ENCODE measurements around the gene ZXDC. TPM values are rescaled to one million over a fixed set of nuclear protein-coding genes. Genes with fewer than 3 reads are reported as not detected.

Gene ZXDC
- total RNA-seq, 1 experiment from 2014 or later, result 61.1 TPM

DNA sequence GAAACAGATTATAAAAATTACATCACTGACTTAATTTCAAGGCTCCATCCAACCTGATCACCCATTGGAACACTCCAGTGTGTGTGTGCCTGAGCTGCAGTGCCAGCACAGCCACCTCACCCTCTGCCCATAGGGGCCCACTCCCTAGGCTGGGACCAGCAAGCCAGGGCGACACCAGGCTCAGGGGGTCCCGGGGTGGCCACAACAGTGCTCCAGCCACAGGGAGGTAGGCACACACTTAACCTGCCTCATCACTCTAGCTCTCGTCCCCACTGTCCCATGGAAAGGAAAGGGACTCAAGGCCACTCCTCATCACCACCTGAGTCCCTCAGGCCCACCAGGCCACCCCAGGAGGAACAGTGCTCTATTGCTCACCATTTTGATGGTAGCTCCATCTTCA is 24.9 kb downstream of the ZXDC start:
- intact Hi-C loops (cut with micrococcal nuclease; ENCODE audit: unreplicated experiment), result no loop called here
- no TSS peak for BruUV-seq (replicated peaks)
- H3K4me1 ChIP-seq (ENCODE audit: insufficient read depth, low read length, poor library complexity, severe bottlenecking), result no peaks in the 10 kb centered on the region
- TF ChIP-seq, protein P1, sequence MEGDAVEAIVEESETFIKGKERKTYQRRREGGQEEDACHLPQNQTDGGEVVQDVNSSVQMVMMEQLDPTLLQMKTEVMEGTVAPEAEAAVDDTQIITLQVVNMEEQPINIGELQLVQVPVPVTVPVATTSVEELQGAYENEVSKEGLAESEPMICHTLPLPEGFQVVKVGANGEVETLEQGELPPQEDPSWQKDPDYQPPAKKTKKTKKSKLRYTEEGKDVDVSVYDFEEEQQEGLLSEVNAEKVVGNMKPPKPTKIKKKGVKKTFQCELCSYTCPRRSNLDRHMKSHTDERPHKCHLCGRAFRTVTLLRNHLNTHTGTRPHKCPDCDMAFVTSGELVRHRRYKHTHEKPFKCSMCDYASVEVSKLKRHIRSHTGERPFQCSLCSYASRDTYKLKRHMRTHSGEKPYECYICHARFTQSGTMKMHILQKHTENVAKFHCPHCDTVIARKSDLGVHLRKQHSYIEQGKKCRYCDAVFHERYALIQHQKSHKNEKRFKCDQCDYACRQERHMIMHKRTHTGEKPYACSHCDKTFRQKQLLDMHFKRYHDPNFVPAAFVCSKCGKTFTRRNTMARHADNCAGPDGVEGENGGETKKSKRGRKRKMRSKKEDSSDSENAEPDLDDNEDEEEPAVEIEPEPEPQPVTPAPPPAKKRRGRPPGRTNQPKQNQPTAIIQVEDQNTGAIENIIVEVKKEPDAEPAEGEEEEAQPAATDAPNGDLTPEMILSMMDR (conservative IDR thresholded peaks at IDR 0.05; ENCODE audit: low read depth, low read length), result no peak
- no peak for TF ChIP-seq EZH2 (IDR thresholded peaks at IDR 0.05; ENCODE audit: borderline replicate concordance, low read depth, low read length, poor library complexity, severe bottlenecking)
- CTCF ChIA-PET, result no interaction called here
- no peak for DNase-seq (ENCODE audit: low spot score)
- POLR2A ChIA-PET (ENCODE audit: low non-redundant PET), result no interaction called here
- H3K9me3 ChIP-seq (ENCODE audit: low read depth, low read length, poor library complexity, severe bottlenecking), result no peaks in the 10 kb centered on the region
- H3K36me3 ChIP-seq (ENCODE audit: insufficient read depth, low read length, poor library complexity, severe bottlenecking), result peaks cover 56% of the 10 kb centered on the region
- H3K27me3 ChIP-seq (replicated peaks; ENCODE audit: insufficient read depth, low read depth, low read length, poor library complexity), result no peaks in the 10 kb centered on the region
- no peak overlapping the region for H3K27ac ChIP-seq (ENCODE audit: low read depth, low read length, poor library complexity, severe bottlenecking)
- H3K4me3 ChIP-seq (ENCODE audit: low read depth, low read length, poor library complexity, severe bottlenecking), result no peak overlapping the region

DNA sequence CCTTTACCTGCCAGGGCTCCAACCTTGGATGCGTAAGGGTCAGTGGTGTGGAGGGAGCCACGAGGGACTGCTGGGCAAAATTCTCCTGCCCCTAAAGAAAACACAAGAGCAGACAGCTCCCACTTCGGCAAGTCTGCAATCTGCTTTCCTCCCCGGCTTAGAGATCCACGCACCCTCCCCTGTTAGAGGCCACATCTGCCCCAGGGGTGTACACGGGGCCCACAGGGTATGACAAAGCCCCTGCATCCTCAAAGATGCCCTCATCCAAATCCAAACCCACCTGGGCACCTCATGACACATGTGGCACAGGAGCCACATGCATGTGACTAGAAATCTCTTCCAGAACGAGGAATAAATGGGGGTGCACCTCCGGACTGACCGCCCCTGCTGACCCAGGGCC is 25.5 kb downstream of the ZXDC start:
- no peaks in the 10 kb centered on the region for H3K27me3 ChIP-seq (replicated peaks; ENCODE audit: insufficient read depth, low read depth, low read length, poor library complexity)
- TF ChIP-seq, protein P1 (conservative IDR thresholded peaks at IDR 0.05; ENCODE audit: low read depth, low read length), result no peak
- TF ChIP-seq EZH2 (IDR thresholded peaks at IDR 0.05; ENCODE audit: borderline replicate concordance, low read depth, low read length, poor library complexity, severe bottlenecking), result no peak
- peaks cover 52% of the 10 kb centered on the region for H3K36me3 ChIP-seq (ENCODE audit: insufficient read depth, low read length, poor library complexity, severe bottlenecking)
- H3K27ac ChIP-seq (ENCODE audit: low read depth, low read length, poor library complexity, severe bottlenecking), result no peak overlapping the region
- POLR2A ChIA-PET (ENCODE audit: low non-redundant PET), result no interaction called here
- no peaks in the 10 kb centered on the region for H3K4me1 ChIP-seq (ENCODE audit: insufficient read depth, low read length, poor library complexity, severe bottlenecking)
- no peaks in the 10 kb centered on the region for H3K9me3 ChIP-seq (ENCODE audit: low read depth, low read length, poor library complexity, severe bottlenecking)
- intact Hi-C loops (cut with micrococcal nuclease; ENCODE audit: unreplicated experiment), result no loop called here
- CTCF ChIA-PET, result no interaction called here
- H3K4me3 ChIP-seq (ENCODE audit: low read depth, low read length, poor library complexity, severe bottlenecking), result no peak overlapping the region
- no peak for DNase-seq (ENCODE audit: low spot score)
- BruUV-seq (replicated peaks), result no TSS peak

DNA sequence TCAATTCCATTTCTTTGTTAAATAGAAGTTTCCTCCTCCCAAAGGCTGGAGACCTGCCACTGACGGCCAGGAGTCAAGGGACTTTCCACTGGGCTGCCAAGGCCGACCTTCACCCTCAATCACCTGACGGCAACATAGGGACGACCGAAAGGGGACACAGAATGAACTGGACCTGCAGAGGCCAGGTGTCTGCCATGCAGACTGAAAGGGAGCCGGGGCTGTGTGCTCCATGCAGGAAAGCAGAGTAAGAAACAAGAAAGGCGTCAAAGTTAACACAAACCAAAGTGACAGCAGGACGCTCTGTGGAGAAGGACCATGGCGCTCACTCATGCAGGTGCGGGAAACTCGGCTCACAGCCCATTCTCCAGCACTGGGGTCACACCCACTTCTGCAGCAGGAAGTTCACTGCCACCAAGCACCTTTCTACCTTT is 26.1 kb downstream of the ZXDC start:
- H3K36me3 ChIP-seq (ENCODE audit: insufficient read depth, low read length, poor library complexity, severe bottlenecking), result peaks cover 46% of the 10 kb centered on the region
- no peak for DNase-seq (ENCODE audit: low spot score)
- no TSS peak for BruUV-seq (replicated peaks)
- CTCF ChIA-PET, result no interaction called here
- no peak overlapping the region for H3K27ac ChIP-seq (ENCODE audit: low read depth, low read length, poor library complexity, severe bottlenecking)
- H3K4me1 ChIP-seq (ENCODE audit: insufficient read depth, low read length, poor library complexity, severe bottlenecking), result no peaks in the 10 kb centered on the region
- POLR2A ChIA-PET (ENCODE audit: low non-redundant PET), result no interaction called here
- TF ChIP-seq EZH2 (IDR thresholded peaks at IDR 0.05; ENCODE audit: borderline replicate concordance, low read depth, low read length, poor library complexity, severe bottlenecking), result no peak
- TF ChIP-seq, protein P1 (conservative IDR thresholded peaks at IDR 0.05; ENCODE audit: low read depth, low read length), result no peak
- no peaks in the 10 kb centered on the region for H3K27me3 ChIP-seq (replicated peaks; ENCODE audit: insufficient read depth, low read depth, low read length, poor library complexity)
- H3K9me3 ChIP-seq (ENCODE audit: low read depth, low read length, poor library complexity, severe bottlenecking), result no peaks in the 10 kb centered on the region
- intact Hi-C loops (cut with micrococcal nuclease; ENCODE audit: unreplicated experiment), result no loop called here
- H3K4me3 ChIP-seq (ENCODE audit: low read depth, low read length, poor library complexity, severe bottlenecking), result no peak overlapping the region
